Kidney epithelial cell (primary cell): ENCODE data around the gene ITPR1. TPM values are rescaled to one million over a fixed set of nuclear protein-coding genes. Genes with fewer than 3 reads are reported as not detected.

Experiments used
- DNase-seq: peaks from one replicate; pipeline ENCODE4 v3.0.0-alpha.2; 2010; ENCODE audit warnings: low read depth
- H3K27me3 ChIP-seq: 2 replicates; pipeline ENCODE4 v1.6.0; 2011; ENCODE audit warnings: low read length; ENCODE audit not compliant: control insufficient read depth, insufficient read depth
- H3K36me3 ChIP-seq: 2 replicates; pipeline ENCODE4 v1.5.1; 2011; ENCODE audit warnings: low read length; ENCODE audit not compliant: control insufficient read depth, insufficient read depth
- H3K4me3 ChIP-seq: 2 replicates; pipeline ENCODE4 v1.5.1; 2011; ENCODE audit warnings: low read depth, mild to moderate bottlenecking, control low read depth, low read length
- total RNA-seq: library from RNA; depleted of rRNA; stranded (reverse); fragments of >200 nt; gene quantifications from 2 replicates; pipeline ENCODE4 v1.2.3, GENCODE V29; 2015
- TF ChIP-seq, protein P1 (sequence below): IDR thresholded peaks from 2 replicates; pipeline ENCODE4 v1.5.1; 2011; ENCODE audit warnings: mild to moderate bottlenecking, moderate library complexity, low read length, control low read depth, inconsistent platforms; ENCODE audit not compliant: insufficient read depth, poor library complexity, severe bottlenecking

The ITPR1 gene
- total RNA-seq, 1 donor from 2014 or later = 8.9 TPM

- Histone ChIP-seq H3K4me3 (no peak overlapping the region), H3K36me3 (no peaks in the 10 kb centered on the region), H3K27me3 (no peaks in the 10 kb centered on the region)
- TF ChIP-seq, protein P1, sequence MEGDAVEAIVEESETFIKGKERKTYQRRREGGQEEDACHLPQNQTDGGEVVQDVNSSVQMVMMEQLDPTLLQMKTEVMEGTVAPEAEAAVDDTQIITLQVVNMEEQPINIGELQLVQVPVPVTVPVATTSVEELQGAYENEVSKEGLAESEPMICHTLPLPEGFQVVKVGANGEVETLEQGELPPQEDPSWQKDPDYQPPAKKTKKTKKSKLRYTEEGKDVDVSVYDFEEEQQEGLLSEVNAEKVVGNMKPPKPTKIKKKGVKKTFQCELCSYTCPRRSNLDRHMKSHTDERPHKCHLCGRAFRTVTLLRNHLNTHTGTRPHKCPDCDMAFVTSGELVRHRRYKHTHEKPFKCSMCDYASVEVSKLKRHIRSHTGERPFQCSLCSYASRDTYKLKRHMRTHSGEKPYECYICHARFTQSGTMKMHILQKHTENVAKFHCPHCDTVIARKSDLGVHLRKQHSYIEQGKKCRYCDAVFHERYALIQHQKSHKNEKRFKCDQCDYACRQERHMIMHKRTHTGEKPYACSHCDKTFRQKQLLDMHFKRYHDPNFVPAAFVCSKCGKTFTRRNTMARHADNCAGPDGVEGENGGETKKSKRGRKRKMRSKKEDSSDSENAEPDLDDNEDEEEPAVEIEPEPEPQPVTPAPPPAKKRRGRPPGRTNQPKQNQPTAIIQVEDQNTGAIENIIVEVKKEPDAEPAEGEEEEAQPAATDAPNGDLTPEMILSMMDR = no peak
- no peak for DNase-seq
Observed at GRCh38 chr3:4800595-4800994, 307.4 kb downstream of the ITPR1 start.

DNA sequence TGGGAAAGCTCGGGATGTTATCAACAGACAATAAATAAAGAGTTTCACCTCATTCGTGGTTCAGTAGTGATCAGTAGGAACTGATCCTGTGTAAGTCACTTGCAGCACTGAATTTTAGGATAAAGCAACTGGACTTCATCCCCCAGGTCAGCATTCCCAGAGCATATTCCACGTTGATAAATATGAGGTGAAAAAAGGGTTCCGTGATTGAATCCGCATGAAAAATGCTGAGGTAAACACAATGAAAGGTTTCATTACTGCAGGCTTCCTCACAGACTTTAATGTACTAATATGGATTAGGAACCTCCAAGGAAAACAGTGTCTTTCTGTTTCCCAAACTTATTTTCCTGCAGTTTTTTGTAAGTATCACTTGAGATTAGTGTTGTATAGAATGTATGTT is 308.7 kb downstream of the ITPR1 start:
- Histone ChIP-seq H3K4me3 (no peak overlapping the region), H3K27me3 (no peaks in the 10 kb centered on the region), H3K36me3 (no peaks in the 10 kb centered on the region)
- TF ChIP-seq, protein P1 = no peak
- DNase-seq = no peak

GRCh38 chr3:4802903-4803302 is 309.8 kb downstream of the ITPR1 start:
- Histone ChIP-seq H3K36me3 (no peaks in the 10 kb centered on the region), H3K27me3 (no peaks in the 10 kb centered on the region), H3K4me3 (no peak overlapping the region)
- no peak for DNase-seq
- TF ChIP-seq, protein P1 = no peak

DNA sequence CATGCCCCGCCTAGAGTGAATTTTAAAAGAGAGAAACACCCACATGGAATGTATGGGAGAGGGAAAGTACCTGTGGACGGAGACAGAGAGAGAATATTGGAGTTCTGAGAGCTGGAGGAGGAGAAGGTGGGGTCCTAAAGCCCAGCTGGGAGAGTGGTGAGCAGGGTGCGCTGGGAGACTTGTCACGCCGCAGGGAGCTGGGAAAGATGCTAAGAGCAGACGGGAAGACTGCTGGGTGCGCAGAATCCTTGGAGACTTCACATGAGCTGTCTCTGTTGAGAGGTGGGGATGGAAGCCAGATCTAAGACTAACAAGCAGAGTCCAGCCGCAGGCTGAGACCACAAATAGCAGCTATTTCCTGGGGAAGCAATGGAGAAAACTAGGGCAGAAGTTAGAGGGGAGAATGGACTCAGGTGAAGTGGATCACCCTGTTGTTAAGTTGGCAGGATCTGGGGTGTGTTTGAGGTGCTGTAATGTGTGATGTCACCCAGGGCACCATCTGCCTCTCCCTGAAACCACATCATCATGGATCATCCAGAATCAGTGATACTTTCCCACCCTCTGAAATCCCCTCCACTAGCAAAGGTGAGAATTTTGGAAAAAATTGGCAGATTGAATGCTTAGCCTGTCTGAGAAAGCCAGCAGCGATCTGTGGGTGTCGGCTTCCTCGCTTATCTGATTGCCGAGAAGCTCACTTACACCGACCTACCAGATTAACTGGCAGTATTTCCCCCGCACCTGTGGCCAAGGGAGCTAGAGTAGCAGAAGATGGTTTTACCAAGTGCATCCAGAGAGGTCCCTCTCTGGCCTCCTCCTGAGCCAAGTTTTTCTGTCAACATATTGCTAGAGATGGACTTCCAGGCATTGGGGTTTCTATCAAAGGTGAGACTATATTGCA is 311.3 kb downstream of the ITPR1 start:
- H3K27me3 ChIP-seq = no peaks in the 10 kb centered on the region
- no peaks in the 10 kb centered on the region for H3K36me3 ChIP-seq
- DNase-seq = no peak
- TF ChIP-seq, protein P1 = no peak
- H3K4me3 ChIP-seq = no peak overlapping the region

DNA sequence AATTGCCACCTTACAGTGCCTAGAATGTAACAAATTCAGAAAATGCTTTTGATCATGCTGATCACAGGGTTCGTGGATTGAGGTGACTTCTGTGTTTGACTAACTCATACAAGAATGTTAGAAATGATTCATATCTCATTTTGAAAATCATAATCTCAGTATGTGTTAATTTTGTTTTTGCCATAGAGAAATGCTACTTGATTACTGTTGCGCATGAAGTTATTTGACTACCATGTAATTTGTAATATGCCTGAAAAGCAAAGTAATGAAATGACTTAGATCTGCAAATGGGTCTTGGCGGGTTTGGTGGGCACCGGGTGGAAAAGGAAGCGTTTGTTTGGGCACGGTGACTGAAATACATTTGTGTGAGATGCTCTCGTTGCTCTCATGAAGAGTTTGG is 312.5 kb downstream of the ITPR1 start:
- Histone ChIP-seq H3K27me3 (no peaks in the 10 kb centered on the region), H3K36me3 (no peaks in the 10 kb centered on the region), H3K4me3 (no peak overlapping the region)
- TF ChIP-seq, protein P1 = no peak
- DNase-seq = no peak
